ENCODE results near the gene IL1R2. TPM values are rescaled to one million over a fixed set of nuclear protein-coding genes. Genes with fewer than 3 reads are reported as not detected.

The IL1R2 gene
- total and polyA plus RNA-seq, 2 of the 13 experiments (the other 11 are each of a cell fraction or from before 2014, with no cell fraction given) = 3.6 to 7.3 TPM

DNA sequence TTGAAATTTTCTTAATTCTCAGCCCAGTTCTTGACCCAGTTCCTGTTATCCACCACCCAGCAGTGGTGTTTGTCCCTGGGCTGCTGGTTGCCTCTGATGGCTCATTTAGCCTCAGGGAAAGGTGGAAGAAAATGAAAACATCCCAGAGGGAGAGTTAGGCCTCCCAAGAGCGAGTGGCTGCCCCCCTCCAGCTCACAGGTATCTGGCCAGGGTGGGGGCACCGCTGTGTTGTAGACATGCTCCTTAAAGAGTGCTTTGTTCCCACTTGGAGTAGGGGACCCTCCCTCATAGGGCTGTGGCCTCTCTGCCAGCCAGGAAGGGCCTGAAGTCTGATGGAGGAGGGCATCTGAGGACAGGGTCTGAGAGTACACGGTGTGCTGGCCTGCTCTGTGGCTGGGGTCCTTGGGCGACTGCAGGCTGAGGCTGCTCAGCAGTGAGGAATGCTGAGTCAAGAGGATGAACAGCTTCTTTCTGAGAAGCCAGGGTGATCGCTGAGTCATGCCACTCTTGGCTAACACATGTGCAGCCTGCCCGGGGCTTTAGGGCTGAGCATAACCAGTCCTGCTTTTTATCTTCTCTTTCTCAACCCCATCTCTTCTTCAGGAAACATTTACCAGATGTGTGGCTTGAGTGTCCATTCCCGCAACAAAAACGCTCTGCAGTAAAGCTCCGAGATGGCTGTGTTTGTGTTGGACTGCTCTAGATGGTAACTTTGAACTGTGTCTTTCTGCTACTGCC, 72.3 kb downstream of the IL1R2 start (continued):
- peak; percentile 35; the same call in 1 of the 2 replicates for TF ChIP-seq NFKB2 (CRISPR knock-in tag; IDR thresholded peaks at IDR 0.05; ENCODE audit: borderline replicate concordance)
- TF ChIP-seq GATAD1 (CRISPR knock-in tag; IDR thresholded peaks at IDR 0.05) = peak; percentile 56; the same call in 1 of the 2 replicates
- TF ChIP-seq ZNF780A (CRISPR knock-in tag; IDR thresholded peaks at IDR 0.05) = no peak; the same call in 1 of the 2 replicates
- TF ChIP-seq SMYD3 (CRISPR knock-in tag; IDR thresholded peaks at IDR 0.05) = no peak; the same call in 1 of the 2 replicates
- TF ChIP-seq RCOR2 (CRISPR knock-in tag; IDR thresholded peaks at IDR 0.05) = no peak; the same call in 1 of the 2 replicates
- TF ChIP-seq HNRNPH1 (optimal IDR thresholded peaks at IDR 0.05; ENCODE audit: low read depth, low read length) = no peak
- TF ChIP-seq ZNF550 (CRISPR knock-in tag; IDR thresholded peaks at IDR 0.05; ENCODE audit: borderline replicate concordance) = peak; percentile 96
- TF ChIP-seq TP53 (CRISPR knock-in tag; conservative IDR thresholded peaks at IDR 0.05) = no peak; the same call in 1 of the 2 replicates
- 0 out of 2 replicates have a peak, but pooled peaks have one; percentile 26 for TF ChIP-seq ADNP (CRISPR knock-in tag; IDR thresholded peaks at IDR 0.05)
- no peak for TF ChIP-seq HOXA9 (CRISPR knock-in tag; IDR thresholded peaks at IDR 0.05; ENCODE audit: borderline replicate concordance)
- peak; percentile 77 for TF ChIP-seq MED13 (CRISPR knock-in tag; IDR thresholded peaks at IDR 0.05)
- peak; percentile 88 for TF ChIP-seq ZNF350 (CRISPR knock-in tag; IDR thresholded peaks at IDR 0.05; ENCODE audit: borderline replicate concordance, low read depth)
- TF ChIP-seq MXI1 (IDR thresholded peaks at IDR 0.05; ENCODE audit: borderline replicate concordance, low read depth, low read length) = peak; percentile 98
- TF ChIP-seq ZNF563 (CRISPR knock-in tag; IDR thresholded peaks at IDR 0.05) = peak; percentile 70
- TF ChIP-seq ZSCAN20 (CRISPR knock-in tag; IDR thresholded peaks at IDR 0.05; ENCODE audit: borderline replicate concordance) = no peak
- TF ChIP-seq GFI1 (CRISPR knock-in tag; IDR thresholded peaks at IDR 0.05; ENCODE audit: borderline replicate concordance) = no peak; the same call in 1 of the 2 replicates
- TF ChIP-seq FOSL2 (CRISPR knock-in tag; IDR thresholded peaks at IDR 0.05) = peak; percentile 89
- peak; percentile 72; the same call in 1 of the 2 replicates for TF ChIP-seq KDM4B (CRISPR knock-in tag; IDR thresholded peaks at IDR 0.05)
- TF ChIP-seq, protein P1, sequence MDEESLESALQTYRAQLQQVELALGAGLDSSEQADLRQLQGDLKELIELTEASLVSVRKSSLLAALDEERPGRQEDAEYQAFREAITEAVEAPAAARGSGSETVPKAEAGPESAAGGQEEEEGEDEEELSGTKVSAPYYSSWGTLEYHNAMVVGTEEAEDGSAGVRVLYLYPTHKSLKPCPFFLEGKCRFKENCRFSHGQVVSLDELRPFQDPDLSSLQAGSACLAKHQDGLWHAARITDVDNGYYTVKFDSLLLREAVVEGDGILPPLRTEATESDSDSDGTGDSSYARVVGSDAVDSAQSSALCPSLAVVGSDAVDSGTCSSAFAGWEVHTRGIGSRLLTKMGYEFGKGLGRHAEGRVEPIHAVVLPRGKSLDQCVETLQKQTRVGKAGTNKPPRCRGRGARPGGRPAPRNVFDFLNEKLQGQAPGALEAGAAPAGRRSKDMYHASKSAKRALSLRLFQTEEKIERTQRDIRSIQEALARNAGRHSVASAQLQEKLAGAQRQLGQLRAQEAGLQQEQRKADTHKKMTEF (CRISPR knock-in tag; IDR thresholded peaks at IDR 0.05) = peak; percentile 60; the same call in 1 of the 2 replicates
- TF ChIP-seq ZNF788 (CRISPR knock-in tag; IDR thresholded peaks at IDR 0.05; ENCODE audit: borderline replicate concordance) = peak; percentile 87; the same call in 1 of the 2 replicates
- TF ChIP-seq, protein P2, sequence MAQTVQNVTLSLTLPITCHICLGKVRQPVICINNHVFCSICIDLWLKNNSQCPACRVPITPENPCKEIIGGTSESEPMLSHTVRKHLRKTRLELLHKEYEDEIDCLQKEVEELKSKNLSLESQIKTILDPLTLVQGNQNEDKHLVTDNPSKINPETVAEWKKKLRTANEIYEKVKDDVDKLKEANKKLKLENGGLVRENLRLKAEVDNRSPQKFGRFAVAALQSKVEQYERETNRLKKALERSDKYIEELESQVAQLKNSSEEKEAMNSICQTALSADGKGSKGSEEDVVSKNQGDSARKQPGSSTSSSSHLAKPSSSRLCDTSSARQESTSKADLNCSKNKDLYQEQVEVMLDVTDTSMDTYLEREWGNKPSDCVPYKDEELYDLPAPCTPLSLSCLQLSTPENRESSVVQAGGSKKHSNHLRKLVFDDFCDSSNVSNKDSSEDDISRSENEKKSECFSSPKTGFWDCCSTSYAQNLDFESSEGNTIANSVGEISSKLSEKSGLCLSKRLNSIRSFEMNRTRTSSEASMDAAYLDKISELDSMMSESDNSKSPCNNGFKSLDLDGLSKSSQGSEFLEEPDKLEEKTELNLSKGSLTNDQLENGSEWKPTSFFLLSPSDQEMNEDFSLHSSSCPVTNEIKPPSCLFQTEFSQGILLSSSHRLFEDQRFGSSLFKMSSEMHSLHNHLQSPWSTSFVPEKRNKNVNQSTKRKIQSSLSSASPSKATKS (CRISPR knock-in tag; IDR thresholded peaks at IDR 0.05) = no peak
- TF ChIP-seq, protein P3, sequence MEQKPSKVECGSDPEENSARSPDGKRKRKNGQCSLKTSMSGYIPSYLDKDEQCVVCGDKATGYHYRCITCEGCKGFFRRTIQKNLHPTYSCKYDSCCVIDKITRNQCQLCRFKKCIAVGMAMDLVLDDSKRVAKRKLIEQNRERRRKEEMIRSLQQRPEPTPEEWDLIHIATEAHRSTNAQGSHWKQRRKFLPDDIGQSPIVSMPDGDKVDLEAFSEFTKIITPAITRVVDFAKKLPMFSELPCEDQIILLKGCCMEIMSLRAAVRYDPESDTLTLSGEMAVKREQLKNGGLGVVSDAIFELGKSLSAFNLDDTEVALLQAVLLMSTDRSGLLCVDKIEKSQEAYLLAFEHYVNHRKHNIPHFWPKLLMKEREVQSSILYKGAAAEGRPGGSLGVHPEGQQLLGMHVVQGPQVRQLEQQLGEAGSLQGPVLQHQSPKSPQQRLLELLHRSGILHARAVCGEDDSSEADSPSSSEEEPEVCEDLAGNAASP (CRISPR knock-in tag; IDR thresholded peaks at IDR 0.05; ENCODE audit: borderline replicate concordance) = peak; percentile 99
- peak; percentile 100 for TF ChIP-seq MAFG (CRISPR knock-in tag; IDR thresholded peaks at IDR 0.05)
- TF ChIP-seq, protein P4, sequence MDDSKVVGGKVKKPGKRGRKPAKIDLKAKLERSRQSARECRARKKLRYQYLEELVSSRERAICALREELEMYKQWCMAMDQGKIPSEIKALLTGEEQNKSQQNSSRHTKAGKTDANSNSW (CRISPR knock-in tag; IDR thresholded peaks at IDR 0.05; ENCODE audit: borderline replicate concordance) = no peak
